ENCODE measurements around the gene HEBP2. TPM values are rescaled to one million over a fixed set of nuclear protein-coding genes. Genes with fewer than 3 reads are reported as not detected.

Gene HEBP2
- total and polyA plus RNA-seq, 2 of the 4 experiments (the other 2 are of a cell fraction) = 3.9 to 6.1 TPM

GRCh38 chr6:138383776-138384175, 20.2 kb upstream of the HEBP2 start:
- Histone ChIP-seq H3K27ac (ENCODE audit: insufficient read depth, low read length) (no peak overlapping the region), H3K14ac (replicated peaks; ENCODE audit: low read depth, low read length) (no peak overlapping the region), H3K4me2 (ENCODE audit: low read depth, low read length) (no peak overlapping the region), H3K4ac (ENCODE audit: low read depth, low read length) (no peak overlapping the region), H3K56ac (ENCODE audit: extremely low read depth, insufficient read depth, low read length) (no peak overlapping the region), H2AK9ac (replicated peaks; ENCODE audit: low read depth, low read length, poor library complexity) (no peak overlapping the region), H2BK5ac (ENCODE audit: low read depth, low read length, poor library complexity, severe bottlenecking) (no peak overlapping the region), H3K4me1 (ENCODE audit: control insufficient read depth, insufficient read depth, low read length) (no peaks in the 10 kb centered on the region), H4K8ac (ENCODE audit: low read depth in 2 of 2, low read length in 2 of 2) (no peak overlapping the region), H2BK120ac (ENCODE audit: low read depth, low read length) (no peak overlapping the region), H3K23ac (ENCODE audit: low read depth, low read length) (no peak overlapping the region), H3K9me1 (ENCODE audit: insufficient read depth, low read length) (no peaks in the 10 kb centered on the region), H3K18ac (ENCODE audit: low read depth, low read length) (no peak overlapping the region), H2AFZ (replicated peaks; ENCODE audit: low read length, poor library complexity) (no peak overlapping the region), H4K20me1 (ENCODE audit: insufficient read depth, low read length) (no peaks in the 10 kb centered on the region), H3K27me3 (ENCODE audit: control insufficient read depth, insufficient read depth, low read length) (peaks cover 8% of the 10 kb centered on the region), H4K5ac (ENCODE audit: low read depth, low read length) (no peak overlapping the region), H3K4me3 (ENCODE audit: insufficient read depth, low read depth, low read length) (no peak overlapping the region), H2BK15ac (ENCODE audit: low read depth, low read length) (no peak overlapping the region), H3K9ac (ENCODE audit: low read depth, low read length) (no peak overlapping the region), H2BK20ac (ENCODE audit: low read depth, low read length) (no peak overlapping the region), H3K9me3 (ENCODE audit: control insufficient read depth, insufficient read depth, low read length) (no peaks in the 10 kb centered on the region), H3K36me3 (ENCODE audit: control insufficient read depth, insufficient read depth, low read length) (no peaks in the 10 kb centered on the region), H4K91ac (ENCODE audit: insufficient read depth, low read depth, low read length) (no peak overlapping the region), H2AK5ac (ENCODE audit: low read depth, low read length) (no peak overlapping the region), H3K79me1 (ENCODE audit: low read depth in 1 of 2, low read length in 2 of 2) (no peaks in the 10 kb centered on the region)
- no CpG with 5 or more reads among the region's 3 CpGs for WGBS, 2 experiments (ENCODE audit: extremely low coverage in 2 of 2, insufficient read length in 1 of 2)
- in situ Hi-C loops (cut with MboI; ENCODE audit: low sequenced_read_pairs) (no loop called here), dilution Hi-C loops (cut with HindIII; ENCODE audit: low sequenced_read_pairs, unreplicated experiment) (no loop called here), intact Hi-C loops (cut with micrococcal nuclease) (loop anchor here (5.0 kb wide), 1 partner anchor 46 kb away; no protein-coding TSS in a partner anchor)
- no peak for ATAC-seq (ENCODE audit: low read depth)
- BruUV-seq (replicated peaks) = no TSS peak
- no peak for DNase-seq
- ChIA-PET POLR2A (ENCODE audit: unreplicated experiment) (no interaction called here), CTCF (interaction anchor here (1.3 kb wide), 1 partner anchor 12 kb away, joined by 4 read pairs; no protein-coding TSS in a partner anchor)
- TF ChIP-seq RFX5 (IDR thresholded peaks at IDR 0.05; ENCODE audit: low read depth, low read length) (no peak), MAZ (IDR thresholded peaks at IDR 0.05; ENCODE audit: borderline replicate concordance, low read depth, low read length) (no peak), CTCF (conservative IDR thresholded peaks at IDR 0.05; ENCODE audit: low read depth, low read length) (no peak), NFE2L2 (IDR thresholded peaks at IDR 0.05; ENCODE audit: low read depth, low read length) (no peak), RAD21 (IDR thresholded peaks at IDR 0.05; ENCODE audit: low read length) (no peak), SMC3 (IDR thresholded peaks at IDR 0.05; ENCODE audit: low read depth, low read length) (no peak)
